NCI-H82 treated with DMSO at 0.1 percent for 48 hours (cell line): ENCODE measurements around the gene SCFD2.
"Not testable (repeated sequence)": the region's sequence is repeated elsewhere in the genome, so short reads cannot be mapped to it uniquely, and the experiment has no call there.

Source experiments
- DNase-seq: peaks from one replicate; lab custom pipeline; 2025; ENCODE audit not compliant: unreplicated experiment; lab: John Stamatoyannopoulos, UW

Gene SCFD2

DNA sequence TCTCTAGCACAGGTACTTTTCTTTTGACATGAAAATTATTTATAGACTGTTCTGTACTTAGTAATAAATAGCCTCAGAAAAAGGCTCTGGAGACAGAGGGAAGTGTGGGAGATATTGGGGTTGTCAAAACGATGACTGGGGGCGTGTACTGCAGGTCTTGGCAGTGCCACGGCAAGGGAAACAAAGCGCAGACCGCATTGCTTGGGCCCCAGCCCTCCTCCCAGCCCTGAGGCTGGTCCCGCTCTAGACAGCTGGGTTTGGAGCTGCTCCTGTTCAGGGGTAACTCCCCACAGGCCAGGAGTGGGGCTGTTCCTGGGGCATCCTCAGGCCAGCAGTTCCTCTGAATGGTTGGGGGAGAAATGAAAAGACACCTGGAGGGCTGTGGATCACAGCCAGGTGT is 372.1 kb downstream of the SCFD2 start:
- DNase-seq, result no peak

DNA sequence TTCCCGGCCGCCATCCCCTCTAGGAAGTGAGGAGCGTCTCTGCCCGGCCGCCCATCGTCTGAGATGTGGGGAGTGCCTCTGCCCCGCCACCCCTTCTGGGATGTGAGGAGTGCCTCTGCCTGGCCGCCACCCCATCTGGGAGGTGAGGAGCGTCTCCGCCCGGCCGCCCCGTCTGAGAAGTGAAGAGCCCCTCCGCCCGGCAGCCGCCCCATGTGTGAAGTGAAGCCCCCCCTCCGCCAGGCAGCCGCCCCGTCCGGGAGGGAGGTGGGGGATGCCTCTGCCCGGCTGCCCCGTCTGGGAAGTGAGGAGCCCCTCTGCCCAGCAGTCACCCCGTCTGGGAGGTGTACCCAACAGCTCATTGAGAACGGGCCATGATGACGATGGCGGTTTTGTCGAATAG is 373.3 kb downstream of the SCFD2 start:
- not testable (repeated sequence) for DNase-seq

DNA sequence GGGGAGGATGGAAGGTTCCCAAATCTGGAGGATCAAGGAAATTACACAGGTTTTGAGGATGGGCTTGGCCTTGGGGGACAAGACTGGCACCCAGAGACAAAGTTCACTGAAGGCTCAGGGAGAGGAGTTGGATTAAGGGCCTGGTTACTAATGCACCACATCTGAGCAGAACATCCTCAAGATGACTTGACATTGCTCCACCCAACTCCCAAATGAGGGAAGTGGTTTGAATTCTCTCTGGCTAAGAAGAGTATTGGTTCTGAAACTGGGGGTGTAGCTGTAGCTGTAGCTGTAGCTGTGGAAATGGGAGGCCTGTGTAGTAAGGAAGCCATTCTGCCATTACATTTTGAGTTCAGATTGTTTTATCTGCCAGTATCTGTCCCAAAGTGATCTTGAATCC is 374.4 kb downstream of the SCFD2 start:
- no peak for DNase-seq

DNA sequence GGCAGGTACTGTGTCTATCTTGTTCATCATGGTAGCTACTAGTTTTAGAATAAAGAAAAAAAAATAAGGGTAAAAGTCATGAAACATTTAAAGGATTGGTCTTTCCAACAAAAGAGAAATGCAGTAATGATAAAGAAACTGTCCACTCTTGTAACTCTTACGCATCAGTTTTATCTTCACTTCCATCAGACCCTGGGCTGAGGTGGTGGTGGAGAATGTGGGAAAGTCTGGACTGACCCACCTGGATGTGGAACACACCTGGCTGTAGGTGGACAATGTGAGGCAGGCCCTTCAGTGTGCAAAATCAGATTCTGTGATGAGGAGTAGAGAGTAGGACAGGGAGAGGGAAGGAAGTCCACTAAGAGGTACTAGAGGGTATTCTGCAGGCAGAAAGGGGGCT is 375.2 kb downstream of the SCFD2 start:
- DNase-seq, result no peak

DNA sequence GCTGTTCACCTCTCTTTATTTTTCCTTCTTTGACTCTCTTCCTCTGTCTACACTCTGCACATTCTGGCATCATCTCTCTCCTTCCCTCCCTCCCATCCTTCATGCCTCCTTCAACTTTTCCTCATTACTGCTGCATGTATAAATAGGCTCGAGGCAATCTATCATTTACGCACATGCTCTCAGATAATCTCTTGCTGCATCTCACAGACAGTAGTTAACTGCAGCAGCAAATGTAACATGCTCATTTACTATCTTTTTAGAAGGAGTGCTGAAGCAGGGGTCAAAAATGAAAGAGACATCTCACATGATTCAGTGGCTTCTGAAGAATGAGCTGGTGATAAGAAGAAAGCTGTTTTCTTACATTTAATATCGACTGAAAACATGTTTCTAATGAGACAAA is 376.0 kb downstream of the SCFD2 start:
- no peak for DNase-seq

DNA sequence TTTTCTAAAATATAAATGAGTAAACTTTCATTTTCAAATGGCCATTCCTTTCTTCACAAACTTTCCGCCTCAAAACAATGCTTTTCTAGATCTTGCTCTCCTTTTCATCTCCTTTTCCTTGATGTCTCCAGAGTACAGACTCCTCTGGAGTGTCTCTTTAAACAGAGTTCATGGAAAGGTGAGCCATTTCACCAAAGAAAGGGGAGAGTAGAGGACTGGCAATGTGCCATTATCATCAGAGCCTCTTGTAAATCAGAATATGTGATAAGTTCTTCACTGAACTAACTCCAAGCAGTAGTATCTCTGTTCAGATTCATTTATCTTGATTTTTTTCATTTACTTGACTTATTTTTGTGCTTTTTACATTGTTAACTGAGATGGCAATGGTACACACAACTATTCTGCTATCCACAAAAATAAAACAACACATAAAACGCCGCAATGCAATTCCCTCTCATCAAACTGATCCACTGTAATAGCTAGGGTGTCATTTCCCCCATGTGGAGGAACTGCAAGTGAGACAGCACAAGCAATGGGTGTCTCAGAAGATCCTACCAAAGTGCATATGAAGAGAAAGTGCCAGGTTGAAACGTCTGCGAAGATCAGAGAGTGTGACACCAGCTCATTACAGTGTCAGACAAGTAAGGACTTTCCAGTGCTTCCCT is 378.3 kb downstream of the SCFD2 start:
- DNase-seq, result no peak

DNA sequence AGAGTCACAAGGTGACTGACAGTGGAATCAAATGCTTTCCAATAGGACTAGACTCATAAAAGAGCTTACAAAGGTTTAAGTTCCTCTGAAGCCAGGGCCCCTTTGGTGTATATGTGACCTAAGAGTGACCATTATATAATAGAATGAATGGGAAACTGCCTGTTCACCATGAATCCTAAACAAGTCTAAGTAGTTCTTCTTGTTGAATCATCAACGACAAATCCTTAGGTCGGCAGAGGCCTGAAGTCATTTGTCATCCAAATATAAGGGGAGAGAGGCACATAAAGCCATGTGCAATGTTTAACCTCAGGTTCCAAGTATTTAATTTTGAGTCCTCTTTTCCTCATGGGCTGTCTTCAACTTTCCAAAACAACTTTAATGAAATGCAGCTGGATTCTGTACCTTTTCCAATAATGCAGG is 381.4 kb downstream of the SCFD2 start:
- no peak for DNase-seq

DNA sequence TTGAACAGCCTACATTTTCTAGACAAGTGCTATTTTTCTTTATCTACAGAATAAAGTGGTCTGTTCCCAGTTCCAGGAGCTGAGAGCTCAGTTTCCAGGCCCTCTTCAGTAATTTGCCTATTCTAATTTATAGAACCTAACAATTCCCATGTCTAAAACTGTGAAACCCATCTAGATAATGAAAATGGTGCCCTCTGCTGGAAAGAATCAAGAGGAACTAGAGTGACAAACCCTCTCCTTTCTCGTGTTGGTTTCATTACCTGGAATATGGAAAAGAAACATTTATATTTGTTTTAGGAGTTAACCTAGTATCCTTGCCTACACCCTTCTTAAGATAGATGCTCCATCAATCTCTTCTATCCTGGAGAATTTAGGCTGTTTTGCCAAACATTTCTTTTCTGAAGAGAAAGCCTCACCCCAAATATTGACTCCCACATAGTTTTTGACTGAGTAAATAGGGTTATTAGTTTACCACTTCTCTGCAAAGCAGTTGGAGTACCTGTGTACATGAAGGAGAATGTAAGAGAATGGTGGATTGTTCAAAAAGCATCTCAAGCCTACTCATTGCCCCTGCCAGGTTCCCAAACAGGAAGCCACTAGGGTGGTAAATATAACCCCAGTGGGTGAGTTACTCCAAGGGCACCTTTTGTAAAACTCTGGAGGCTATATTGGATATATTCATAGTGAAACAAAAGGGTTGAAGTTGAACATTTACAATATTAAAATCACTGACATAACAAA is 382.1 kb downstream of the SCFD2 start:
- DNase-seq, result peak; percentile 12

DNA sequence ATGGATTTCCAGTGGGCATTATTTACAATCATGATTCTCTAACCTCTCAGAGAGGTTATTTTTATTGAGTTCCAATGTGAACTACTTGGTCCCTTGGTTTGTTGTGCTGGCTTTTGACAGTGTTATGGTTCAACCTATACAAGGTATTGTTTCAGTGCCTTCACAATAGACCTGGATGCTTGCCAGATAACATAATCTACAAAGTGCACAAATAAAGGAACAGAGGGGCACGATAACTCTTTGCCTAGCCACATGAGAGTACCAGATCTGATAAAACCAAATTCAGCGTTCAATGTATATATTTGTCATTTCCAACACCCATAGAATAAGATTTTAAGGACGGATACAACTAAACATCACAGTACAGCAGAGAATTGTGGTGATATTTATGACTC is 382.9 kb downstream of the SCFD2 start:
- DNase-seq, result no peak

DNA sequence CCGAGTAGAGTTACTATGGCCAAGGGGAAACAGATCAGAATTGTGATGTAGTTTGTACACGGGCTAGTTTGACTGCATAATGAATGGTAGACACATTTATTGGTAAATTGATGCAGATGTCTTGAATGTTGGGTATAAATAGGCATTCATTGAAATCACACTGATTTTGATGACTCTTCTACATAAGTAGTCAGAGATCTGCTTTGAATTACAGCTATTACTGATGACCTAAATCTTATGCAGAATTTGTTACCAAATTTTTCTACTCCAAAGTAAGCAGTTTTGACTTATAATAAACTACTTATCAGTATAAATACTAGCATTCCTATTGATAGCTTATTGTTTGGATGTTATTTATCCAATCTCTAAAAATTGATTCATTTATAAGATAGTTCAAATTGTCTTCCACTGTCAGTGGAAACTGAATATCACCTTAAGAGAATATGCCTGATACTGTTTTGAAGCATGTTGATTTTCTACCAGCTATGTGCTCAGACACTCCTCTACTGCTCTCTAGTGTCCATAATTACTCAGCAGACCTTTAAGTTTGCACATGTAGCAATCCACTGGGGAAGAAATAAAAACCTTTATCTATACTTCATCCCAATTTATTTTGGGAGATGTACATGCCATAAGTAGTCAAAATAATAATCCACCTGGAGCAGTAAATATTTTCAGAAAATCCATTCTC is 383.5 kb downstream of the SCFD2 start:
- DNase-seq, result no peak

DNA sequence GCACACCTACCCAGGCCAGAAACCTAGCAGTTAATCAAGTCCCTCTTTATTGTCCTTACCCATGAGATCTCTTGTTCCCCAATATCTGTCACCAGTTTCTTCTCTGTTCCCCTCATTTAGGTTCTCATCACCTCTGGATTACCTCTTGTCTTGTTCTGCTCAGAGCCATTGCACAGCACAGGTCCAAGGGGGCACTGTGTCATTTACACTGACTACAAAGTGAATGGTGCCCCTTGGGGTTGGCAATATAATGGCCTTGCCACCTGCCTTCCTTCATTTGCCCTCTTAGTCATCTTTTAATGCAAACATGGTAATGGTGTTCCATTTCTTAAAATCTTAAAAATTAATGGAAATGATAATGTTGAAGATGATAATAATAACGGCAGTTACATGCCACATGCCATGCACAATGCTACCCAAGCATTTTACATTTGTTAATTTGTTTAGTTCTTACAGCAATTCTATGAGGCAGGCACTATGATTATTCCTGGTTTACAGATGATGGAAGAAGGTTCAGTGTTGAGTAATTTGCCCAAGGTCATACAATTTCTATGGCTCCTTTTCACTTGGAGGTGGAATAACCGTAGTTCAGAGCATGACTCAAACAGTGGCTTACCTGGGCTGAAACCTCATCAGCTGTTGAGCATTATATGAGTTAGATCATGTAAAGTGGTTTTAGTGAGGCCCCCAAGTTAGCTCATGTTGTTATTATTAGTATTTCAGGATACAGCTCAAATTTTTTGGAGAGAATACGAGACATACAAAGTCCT is 385.9 kb downstream of the SCFD2 start:
- no peak for DNase-seq

DNA sequence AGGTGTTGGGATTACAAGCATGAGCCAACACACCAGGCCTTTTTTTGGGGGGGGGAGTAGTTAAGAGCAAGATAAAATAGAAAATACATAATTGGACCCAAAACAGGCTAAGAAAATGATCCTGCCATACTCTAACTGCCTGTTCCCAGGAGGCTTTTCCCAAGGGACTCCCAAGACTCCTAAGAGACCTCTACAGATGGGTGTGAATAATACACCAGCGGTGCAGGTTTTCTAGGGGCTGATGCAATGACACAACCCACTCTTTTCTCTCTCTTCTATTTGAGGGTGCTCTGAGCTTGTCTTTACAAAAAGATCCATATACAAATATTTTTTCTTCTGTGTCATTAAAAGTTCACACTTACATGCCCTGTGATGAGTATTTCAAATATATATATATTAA is 386.8 kb downstream of the SCFD2 start:
- DNase-seq, result no peak

DNA sequence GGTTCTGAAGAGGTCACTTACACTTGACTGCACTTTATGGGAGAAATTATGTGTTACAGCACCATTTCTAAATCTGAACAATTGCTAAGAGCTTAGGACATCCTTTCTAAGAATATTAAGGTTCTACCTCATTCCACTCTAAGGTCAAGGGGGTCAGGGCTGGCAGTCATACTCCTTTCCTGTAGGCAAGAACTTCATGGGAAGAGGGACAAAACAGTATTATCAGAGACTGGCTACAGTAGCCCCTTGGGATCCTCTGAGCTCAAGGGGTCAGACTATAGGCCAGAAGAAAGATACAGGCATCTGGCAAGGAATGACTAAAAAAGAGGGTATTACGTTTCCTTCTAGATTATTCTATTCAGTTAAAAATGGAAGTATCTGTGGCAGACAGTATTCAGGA is 388.6 kb downstream of the SCFD2 start:
- no peak for DNase-seq

DNA sequence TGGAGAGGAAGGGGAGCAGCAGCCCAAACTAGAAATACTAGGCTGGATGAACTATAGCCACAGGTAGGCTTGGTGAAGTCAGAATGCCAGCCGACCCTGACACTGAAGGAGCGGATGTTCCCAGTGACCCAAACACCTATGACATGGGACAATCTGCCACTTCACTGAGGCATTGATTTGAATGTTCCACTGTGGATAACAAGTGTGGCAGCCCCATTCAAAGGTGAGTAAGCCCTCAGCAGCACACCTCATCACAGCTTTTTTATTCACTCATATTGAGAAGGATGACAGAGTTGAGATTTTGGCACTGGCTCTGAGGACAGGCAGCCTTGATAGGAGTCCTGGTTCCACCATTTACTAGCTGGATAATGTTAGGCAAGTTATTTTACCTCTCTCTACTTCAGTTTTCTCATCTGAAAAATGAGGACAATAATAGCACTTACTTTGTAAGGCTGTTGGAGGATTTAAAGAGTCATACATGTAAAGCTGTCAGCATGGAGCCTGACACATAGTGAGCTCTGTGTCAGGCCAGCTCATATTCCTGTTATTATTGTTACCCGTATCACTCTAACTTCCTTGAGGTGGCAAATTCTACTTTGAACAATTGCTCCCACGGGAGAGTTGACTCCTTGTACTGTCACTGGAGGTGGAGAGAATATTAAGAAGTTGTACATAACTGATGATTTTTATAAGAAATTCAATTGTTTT is 389.2 kb downstream of the SCFD2 start:
- DNase-seq, result no peak

DNA sequence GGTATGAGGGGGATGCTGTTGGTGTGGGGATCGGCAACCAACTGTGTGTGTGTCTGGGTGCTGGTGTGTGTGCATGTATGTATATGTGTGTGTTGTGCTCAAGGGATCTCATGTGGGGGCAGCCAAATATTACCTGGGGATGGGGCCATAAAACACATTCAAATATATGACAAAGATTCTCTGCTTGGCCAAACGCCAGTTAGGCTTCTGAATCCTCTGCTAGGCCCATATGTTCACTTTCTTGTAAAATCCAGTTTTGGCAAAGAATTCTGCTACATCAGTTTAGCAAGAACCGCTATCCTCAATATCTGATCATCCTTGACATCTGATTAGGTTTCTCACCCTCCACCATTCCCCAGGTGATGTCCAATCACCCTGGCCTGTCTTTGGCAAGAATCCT is 397.2 kb downstream of the SCFD2 start:
- DNase-seq, result no peak

DNA sequence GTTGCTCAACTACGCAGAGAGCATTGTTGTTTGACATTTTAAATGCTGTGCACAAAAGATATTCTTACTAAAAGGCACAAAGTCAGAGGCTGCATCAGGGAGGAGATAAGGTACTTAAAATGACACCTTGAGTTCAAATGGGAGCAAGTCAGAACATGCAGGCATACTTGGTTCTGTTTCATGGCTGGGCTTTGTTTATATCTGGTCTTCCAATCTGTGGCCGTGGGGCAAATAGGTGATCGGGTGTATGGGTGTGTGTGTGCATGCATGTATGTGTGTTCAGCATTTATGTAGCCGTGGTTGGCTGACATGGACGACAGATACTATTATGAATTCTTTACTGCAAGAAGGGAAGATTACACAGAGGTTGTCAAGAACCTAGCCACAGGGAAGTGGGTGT is 397.6 kb downstream of the SCFD2 start:
- no peak for DNase-seq

DNA sequence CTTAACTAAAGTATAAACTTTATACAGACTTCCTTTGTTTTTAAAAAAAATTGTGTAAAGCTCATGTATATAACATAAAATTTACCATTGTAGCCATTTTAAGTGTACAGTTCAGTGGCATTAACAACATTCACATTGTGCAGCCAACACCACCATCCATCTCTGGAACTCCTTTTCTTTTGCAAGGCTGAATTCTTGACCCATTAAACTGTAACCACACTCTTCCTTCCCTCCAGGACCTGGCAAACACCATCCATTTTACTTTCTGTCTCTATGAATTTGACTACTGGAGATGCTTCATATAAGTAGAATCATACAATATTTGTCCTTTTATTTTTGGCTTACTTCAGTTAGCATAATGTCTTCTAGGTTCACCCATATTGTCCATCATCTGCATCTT is 399.1 kb downstream of the SCFD2 start:
- DNase-seq, result no peak

DNA sequence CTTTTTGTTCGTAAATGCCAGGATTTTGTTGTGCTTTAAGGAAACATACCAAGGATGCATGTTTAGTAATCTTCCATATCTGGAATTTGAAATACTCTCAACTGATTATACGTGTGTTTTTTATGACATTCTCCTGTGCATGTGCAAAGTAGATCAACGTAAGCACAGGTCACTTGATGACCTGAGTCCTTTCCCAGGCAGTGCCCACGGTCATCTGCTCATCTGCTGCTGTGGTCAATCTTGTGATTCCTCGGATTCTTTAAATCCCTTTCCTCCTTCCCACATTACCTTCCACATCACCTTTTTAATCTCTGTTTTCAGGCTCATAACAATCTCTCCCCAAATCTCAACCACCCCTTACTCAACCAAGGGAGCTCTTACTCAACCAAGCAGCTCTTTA is 399.7 kb downstream of the SCFD2 start:
- no peak for DNase-seq

DNA sequence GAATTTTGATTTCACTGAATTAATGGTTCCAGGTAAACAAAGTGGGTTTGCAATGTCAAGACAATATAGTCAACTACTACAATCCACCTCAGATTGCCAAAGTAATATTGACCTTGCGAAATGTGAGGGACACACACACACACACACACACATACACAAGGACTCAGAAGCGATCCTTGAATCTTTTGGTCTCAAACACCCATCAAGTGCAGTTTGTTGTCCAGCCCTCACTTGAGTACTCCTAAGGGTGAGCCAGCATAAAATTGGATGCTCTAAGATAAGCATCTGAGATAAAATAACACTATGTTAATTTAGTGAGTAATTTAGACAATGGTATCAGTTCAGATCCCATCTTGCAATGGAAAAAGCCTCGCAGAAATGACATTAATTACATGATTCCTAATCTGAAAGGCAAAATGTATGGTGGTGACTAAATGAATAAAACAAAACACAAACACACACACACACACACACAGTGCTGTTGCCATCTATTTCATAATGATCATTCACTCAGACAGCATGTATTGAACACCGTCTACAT is 401.2 kb downstream of the SCFD2 start:
- no peak for DNase-seq

DNA sequence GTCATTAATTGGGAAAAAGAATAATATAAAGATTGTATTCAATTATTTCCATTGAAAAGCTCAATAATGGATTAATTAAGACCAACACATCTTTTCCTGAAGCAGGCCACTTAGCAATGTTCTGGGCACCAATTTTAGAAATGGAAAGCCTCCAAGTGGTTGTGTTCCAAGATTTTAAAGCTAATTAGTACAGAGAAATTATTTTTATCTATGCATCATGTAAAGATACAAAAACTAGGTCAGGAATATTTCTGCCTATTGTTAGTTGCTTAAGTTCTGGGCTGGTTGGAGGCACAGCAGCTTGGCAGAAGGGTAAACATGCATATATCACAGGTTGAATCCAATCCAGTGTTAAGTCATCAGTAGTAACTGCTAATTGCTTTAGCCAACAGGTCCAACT is 401.9 kb downstream of the SCFD2 start:
- no peak for DNase-seq

DNA sequence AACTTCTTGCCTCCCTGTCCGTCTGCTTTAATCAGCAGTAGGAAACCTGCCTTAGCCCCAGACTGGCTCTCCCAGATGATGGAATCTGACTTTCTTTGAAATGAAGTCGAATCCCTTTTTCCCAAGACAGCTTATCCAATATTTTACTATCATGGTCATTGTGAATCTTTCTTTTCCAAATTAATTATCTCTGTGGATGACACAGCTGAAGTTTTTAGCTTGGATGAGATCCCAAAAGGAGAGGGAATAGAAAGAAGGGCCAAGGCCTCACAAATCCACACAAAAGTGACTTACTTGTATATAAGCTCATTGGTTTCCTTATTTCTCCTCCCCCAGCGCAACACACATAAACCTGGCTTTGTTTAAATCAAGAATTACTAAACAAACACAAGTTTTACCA is 403.1 kb downstream of the SCFD2 start:
- no peak for DNase-seq
